ENCODE results near the gene KLF15. TPM values are rescaled to one million over a fixed set of nuclear protein-coding genes. Genes with fewer than 3 reads are reported as not detected.
A peak's percentile ranks its signal among the peaks of the same experiment; 100 is the strongest.

KLF15 gene
- total RNA-seq, 1 experiment from 2014 or later, result 0.26 TPM

- no peak overlapping the region for H3K4me3 ChIP-seq
- DNase-seq, result no peak
- no peaks in the 10 kb centered on the region for H3K9me3 ChIP-seq
- no peaks in the 10 kb centered on the region for H3K27me3 ChIP-seq
- no peaks in the 10 kb centered on the region for H3K36me3 ChIP-seq
These were observed 13.4 kb upstream of the KLF15 start for GRCh38 chr3:126370606-126371005.

- Histone ChIP-seq H3K27me3 (no peaks in the 10 kb centered on the region), H3K4me3 (no peak overlapping the region), H3K9me3 (no peaks in the 10 kb centered on the region), H3K36me3 (no peaks in the 10 kb centered on the region)
- no peak for DNase-seq
These were observed 12.8 kb upstream of the KLF15 start for GRCh38 chr3:126370055-126370454.

GRCh38 chr3:126369490-126369889 is 12.3 kb upstream of the KLF15 start:
- no peak overlapping the region for H3K4me3 ChIP-seq
- no peak for DNase-seq
- no peaks in the 10 kb centered on the region for H3K36me3 ChIP-seq
- no peaks in the 10 kb centered on the region for H3K9me3 ChIP-seq
- H3K27me3 ChIP-seq, result no peaks in the 10 kb centered on the region

DNA sequence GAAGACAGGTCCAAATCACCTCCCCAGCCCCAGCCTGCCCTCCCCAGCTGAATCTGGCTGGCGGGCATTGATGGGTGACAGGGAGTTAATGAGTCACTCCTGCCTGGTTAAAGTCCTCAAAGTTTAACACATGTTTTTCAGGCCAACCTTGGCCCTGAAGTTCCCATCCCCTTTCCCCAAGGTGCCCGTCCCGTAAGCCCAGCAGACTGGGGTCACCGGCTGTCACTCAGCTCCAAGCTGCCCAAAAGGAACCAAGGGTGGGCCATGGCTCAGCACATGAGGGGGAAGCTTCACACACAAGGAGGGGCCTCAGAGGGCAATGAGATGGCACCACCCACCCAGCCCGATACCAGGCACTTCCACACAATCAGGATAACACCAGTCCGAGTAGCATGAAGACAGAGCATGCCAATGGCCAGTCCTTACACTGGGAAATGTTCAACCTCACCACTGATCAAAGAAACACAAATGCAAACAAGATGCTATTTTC is 10.2 kb upstream of the KLF15 start:
- Histone ChIP-seq H3K9me3 (no peaks in the 10 kb centered on the region), H3K4me3 (no peak overlapping the region), H3K27me3 (peaks cover 3% of the 10 kb centered on the region; the same call in 1 of the 2 replicates), H3K36me3 (no peaks in the 10 kb centered on the region)
- DNase-seq, result no peak

GRCh38 chr3:126365351-126366277 is 8.4 kb upstream of the KLF15 start:
- peaks cover 3% of the 10 kb centered on the region; the same call in 1 of the 2 replicates for H3K27me3 ChIP-seq
- H3K4me3 ChIP-seq, result no peak overlapping the region
- no peaks in the 10 kb centered on the region for H3K36me3 ChIP-seq
- no peak for DNase-seq
- no peaks in the 10 kb centered on the region for H3K9me3 ChIP-seq

- Histone ChIP-seq H3K27me3 (peaks cover 4% of the 10 kb centered on the region; the same call in 1 of the 2 replicates), H3K4me3 (no peak overlapping the region)
- DNase-seq, result no peak
These were observed 7.6 kb upstream of the KLF15 start for GRCh38 chr3:126364731-126365301.

GRCh38 chr3:126364130-126364695 is 7.0 kb upstream of the KLF15 start:
- H3K36me3 ChIP-seq, result no peaks in the 10 kb centered on the region
- H3K9me3 ChIP-seq, result no peaks in the 10 kb centered on the region
- H3K27me3 ChIP-seq, result peaks cover 7% of the 10 kb centered on the region; the same call in 1 of the 2 replicates
- DNase-seq, result no peak
- H3K4me3 ChIP-seq, result no peak overlapping the region

More at GRCh38 chr3:126364731-126365301, 7.6 kb upstream of the KLF15 start:
- Histone ChIP-seq H3K9me3 (no peaks in the 10 kb centered on the region), H3K36me3 (no peaks in the 10 kb centered on the region)

DNA sequence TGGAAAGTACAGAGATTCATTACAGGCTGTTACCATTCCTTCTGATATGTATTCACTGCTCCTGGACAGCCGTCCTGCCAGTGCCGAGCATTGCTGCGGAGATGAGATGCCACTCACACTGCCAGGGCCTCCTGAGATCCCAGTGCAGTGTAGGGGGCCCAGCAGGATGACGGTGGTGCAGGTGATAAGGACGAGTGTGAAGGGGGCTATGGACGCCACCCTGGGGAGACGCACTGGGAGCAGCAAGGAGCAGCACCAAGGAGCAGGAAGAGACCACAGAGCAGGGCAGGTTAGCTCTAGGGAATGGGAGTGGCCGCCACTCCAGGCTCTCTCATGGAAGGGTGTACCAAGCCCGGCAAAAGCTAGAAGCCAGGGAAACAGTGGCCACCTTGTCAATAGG is 4.0 kb upstream of the KLF15 start:
- H3K36me3 ChIP-seq, result no peaks in the 10 kb centered on the region

GRCh38 chr3:126360714-126361060 is 3.5 kb upstream of the KLF15 start:
- H3K27me3 ChIP-seq, result peaks cover 23% of the 10 kb centered on the region
- DNase-seq, result no peak
- H3K36me3 ChIP-seq, result no peaks in the 10 kb centered on the region
- no peaks in the 10 kb centered on the region for H3K9me3 ChIP-seq
- H3K4me3 ChIP-seq, result no peak overlapping the region

More for the DNA sequence above, 4.0 kb upstream of the KLF15 start:
- H3K9me3 ChIP-seq, result no peaks in the 10 kb centered on the region
- no peak for DNase-seq
- no peak overlapping the region for H3K4me3 ChIP-seq
- H3K27me3 ChIP-seq, result peaks cover 23% of the 10 kb centered on the region

DNA sequence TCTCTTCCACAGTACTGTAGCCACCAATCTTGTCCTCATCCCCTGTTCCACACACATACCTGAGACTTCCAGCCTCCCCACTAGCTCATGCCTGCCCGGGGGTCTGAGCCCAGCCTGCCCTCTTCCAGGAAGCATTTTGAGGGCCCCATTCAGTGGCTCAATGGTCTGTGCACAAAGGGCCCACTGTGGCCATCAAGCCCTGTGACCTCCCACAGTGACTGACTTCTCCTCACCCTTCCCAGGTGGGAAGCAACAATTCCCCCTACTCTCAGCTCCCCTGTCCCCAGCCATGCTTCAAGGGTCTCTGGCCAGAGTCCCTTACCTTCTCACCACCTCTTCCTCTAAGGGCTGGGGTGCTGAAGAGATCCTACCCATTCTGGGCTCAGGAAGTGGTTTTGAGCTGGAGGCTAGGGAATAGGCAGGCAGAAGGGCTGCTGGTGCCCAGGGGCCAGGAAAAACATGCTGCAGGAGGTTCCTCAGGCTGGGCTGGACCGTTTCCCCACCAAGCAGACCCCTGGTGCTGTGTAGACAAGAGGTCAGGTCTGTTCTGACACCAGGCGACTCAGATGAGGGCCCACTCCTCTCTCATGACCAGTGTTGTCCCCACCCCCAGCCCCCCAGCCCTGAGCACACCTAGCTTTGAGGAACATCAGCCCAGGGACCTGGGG is 3.0 kb upstream of the KLF15 start:
- Histone ChIP-seq H3K36me3 (no peaks in the 10 kb centered on the region), H3K9me3 (no peaks in the 10 kb centered on the region), H3K4me3 (no peak overlapping the region), H3K27me3 (peaks cover 23% of the 10 kb centered on the region)
- no peak for DNase-seq

- Histone ChIP-seq H3K27me3 (peaks cover 23% of the 10 kb centered on the region), H3K36me3 (no peaks in the 10 kb centered on the region), H3K4me3 (no peak overlapping the region), H3K9me3 (no peaks in the 10 kb centered on the region)
- no peak for DNase-seq
These were observed 1.6 kb upstream of the KLF15 start for GRCh38 chr3:126358816-126359181.

DNA sequence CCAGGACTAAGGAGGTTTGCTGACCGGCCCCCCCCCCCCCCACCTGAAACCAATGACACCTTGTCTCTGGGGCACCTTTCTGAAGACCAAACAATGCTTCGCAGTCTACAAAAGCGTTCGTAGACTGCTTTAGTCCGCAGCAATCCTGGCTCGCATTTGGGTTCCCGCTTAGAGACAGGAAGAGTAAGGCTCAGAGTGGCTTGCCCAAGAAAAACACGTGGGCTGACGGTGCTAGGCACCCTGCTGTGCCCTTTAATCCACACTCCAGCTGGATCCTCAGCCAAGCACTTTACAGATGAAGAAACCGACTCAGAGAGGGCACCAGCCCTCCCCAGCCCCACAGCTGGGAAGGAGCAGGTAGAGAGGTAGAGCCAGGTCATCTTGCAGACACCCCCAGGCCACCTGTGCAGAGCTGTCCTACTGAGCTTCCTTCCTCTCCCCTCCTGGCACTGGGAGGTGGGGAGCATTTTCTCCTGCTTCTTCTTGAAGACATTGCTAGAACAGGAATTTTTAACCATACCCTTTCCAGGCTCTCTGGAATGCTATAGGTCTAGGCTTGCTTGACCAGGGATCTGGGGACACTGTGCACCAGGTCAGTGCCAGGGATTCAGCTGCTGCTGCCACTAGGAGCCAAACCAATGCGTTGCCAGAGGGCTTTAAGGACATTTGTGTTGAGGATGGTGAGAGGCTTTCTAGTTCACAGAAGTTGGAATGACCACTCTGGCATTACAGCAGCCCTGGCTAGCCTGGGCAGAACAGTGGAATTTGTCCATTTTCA is 1.0 kb upstream of the KLF15 start:
- H3K4me3 ChIP-seq, result peak overlapping the region; percentile 38
- peaks cover 23% of the 10 kb centered on the region for H3K27me3 ChIP-seq
- no peaks in the 10 kb centered on the region for H3K9me3 ChIP-seq
- DNase-seq, result peak; percentile 29
- H3K36me3 ChIP-seq, result no peaks in the 10 kb centered on the region

- H3K4me3 ChIP-seq, result peak overlapping the region; percentile 21
- no peaks in the 10 kb centered on the region for H3K9me3 ChIP-seq
- H3K36me3 ChIP-seq, result no peaks in the 10 kb centered on the region
- H3K27me3 ChIP-seq, result peaks cover 20% of the 10 kb centered on the region
- DNase-seq, result no peak
These were observed 589 bp downstream of the KLF15 start for GRCh38 chr3:126356373-126357264.

DNA sequence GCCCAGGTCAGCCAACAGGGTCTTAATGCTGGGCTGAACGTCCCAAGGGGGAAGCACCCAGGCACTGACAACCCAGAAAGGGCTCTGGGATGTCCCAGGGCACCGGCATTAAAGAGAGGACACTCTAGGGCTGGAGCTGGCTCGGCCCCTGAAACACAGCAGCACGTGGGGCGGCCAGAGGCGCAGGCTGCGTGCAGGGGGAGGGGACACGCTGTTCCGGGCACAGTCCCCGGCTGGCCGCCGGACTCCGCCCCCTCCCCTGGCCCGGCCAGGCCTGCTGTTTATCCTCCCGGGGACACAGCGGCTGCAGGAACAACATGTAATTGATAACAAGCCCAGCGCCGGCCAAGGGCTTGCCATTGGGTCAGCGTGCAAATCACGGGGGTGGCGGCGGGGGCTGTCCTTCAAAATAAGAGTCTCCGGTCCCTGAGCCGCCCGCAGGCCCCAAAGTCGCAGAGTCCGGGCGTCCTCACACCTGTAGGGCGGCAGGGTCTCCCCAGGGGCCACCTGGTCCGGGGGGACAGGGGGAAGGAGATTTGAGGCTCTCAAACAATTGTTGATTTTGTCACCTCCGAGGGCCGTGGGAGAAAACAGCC is 1.3 kb downstream of the KLF15 start:
- H3K27me3 ChIP-seq, result peaks cover 20% of the 10 kb centered on the region
- DNase-seq, result peak; percentile 58
- H3K9me3 ChIP-seq, result no peaks in the 10 kb centered on the region

DNA sequence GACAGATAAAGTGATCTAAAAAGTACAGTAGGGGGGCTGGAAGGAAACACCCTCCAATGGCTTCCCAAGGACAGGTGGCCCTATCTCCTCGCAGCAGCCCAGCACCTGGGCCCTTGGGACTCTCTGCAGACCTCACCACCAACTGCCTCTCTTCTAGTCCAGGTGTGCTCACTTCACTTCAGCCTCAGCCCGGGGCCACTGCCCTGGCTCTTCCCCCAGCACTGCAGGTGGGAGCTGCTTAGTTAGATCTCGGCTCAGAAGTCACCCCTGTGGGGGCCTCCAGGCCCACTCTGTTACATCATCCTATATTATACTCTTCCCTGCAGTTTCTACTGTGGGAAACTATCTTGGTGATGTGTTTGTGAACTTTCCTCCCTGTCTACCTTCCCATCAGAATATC is 2.0 kb downstream of the KLF15 start:
- no peak for DNase-seq

More for the DNA sequence above, 1.3 kb downstream of the KLF15 start:
- H3K36me3 ChIP-seq, result no peaks in the 10 kb centered on the region
- peak overlapping the region; percentile 21; the same call in 1 of the 2 replicates for H3K4me3 ChIP-seq

More for the DNA sequence above, 2.0 kb downstream of the KLF15 start:
- Histone ChIP-seq H3K9me3 (no peaks in the 10 kb centered on the region), H3K36me3 (no peaks in the 10 kb centered on the region), H3K4me3 (no peak overlapping the region), H3K27me3 (peaks cover 20% of the 10 kb centered on the region)
